NCI-H128 (cell line): ENCODE results near the gene PKP4.
"Not testable (repeated sequence)": the region's sequence is repeated elsewhere in the genome, so short reads cannot be mapped to it uniquely, and the experiment has no call there.

Source experiments
- DNase-seq: peaks from one replicate; lab custom pipeline; 2025; ENCODE audit not compliant: unreplicated experiment; lab: John Stamatoyannopoulos, UW

Gene PKP4

GRCh38 chr2:158456309-158457066 lies at the start of gene PKP4, which contains the start of gene CCDC148:
TSS of gene PKP4 (plus strand) at chr2:158456952. CDS start at chr2:158533185, 76,233 bp downstream.
TSS of gene CCDC148 (minus strand) at chr2:158456753. CDS start at chr2:158456439, 314 bp downstream.
- DNase-seq: peak; percentile 75

GRCh38 chr2:158407031-158407430 lies 49.7 kb upstream of the PKP4 start:
- DNase-seq: no peak

- DNase-seq: no peak
Measured at GRCh38 chr2:158410132-158410531, 46.6 kb upstream of the PKP4 start.

GRCh38 chr2:158411748-158412147 lies 45.0 kb upstream of the PKP4 start:
- no peak for DNase-seq

- DNase-seq: no peak
Measured at GRCh38 chr2:158412206-158412605, 44.5 kb upstream of the PKP4 start.

- DNase-seq: no peak
Measured at GRCh38 chr2:158413581-158413980, 43.2 kb upstream of the PKP4 start.

- no peak for DNase-seq
Measured at GRCh38 chr2:158414538-158414937, 42.2 kb upstream of the PKP4 start.

- DNase-seq: no peak
Measured at GRCh38 chr2:158432117-158432516, 24.6 kb upstream of the PKP4 start.

GRCh38 chr2:158433716-158434115 lies 23.0 kb upstream of the PKP4 start:
- DNase-seq: not testable (repeated sequence)

GRCh38 chr2:158439062-158439461 lies 17.7 kb upstream of the PKP4 start:
- not testable (repeated sequence) for DNase-seq

- DNase-seq: no peak
Measured at GRCh38 chr2:158443606-158444005, 13.1 kb upstream of the PKP4 start.

GRCh38 chr2:158457092-158457825 lies 507 bp downstream of the PKP4 start:
- DNase-seq: no peak

GRCh38 chr2:158457826-158458616 lies 1.3 kb downstream of the PKP4 start:
- no peak for DNase-seq

GRCh38 chr2:158458617-158458920 lies 1.8 kb downstream of the PKP4 start:
- no peak for DNase-seq

- DNase-seq: no peak
Measured at GRCh38 chr2:158459161-158460003, 2.6 kb downstream of the PKP4 start.

GRCh38 chr2:158460632-158461297 lies 4.0 kb downstream of the PKP4 start:
- no peak for DNase-seq

- DNase-seq: no peak
Measured at GRCh38 chr2:158463496-158464095, 6.8 kb downstream of the PKP4 start.

- DNase-seq: no peak
Measured at GRCh38 chr2:158464426-158465281, 7.9 kb downstream of the PKP4 start.

GRCh38 chr2:158467248-158467647 lies 10.5 kb downstream of the PKP4 start:
- no peak for DNase-seq
